IMR-90 (cell line): ENCODE results near the gene ALCAM. TPM values are rescaled to one million over a fixed set of nuclear protein-coding genes. Genes with fewer than 3 reads are reported as not detected.

Experiments
- ATAC-seq: fragments of 200-7000 bp; cut with Tn5 transposase; 2 replicates; pipeline ENCODE4 v1.9.1; 2020; ENCODE audit warnings: low read depth, mild to moderate bottlenecking, moderate library complexity
- BruUV-seq: library from RNA; stranded (reverse); fragments of 400-500 nt; replicated peaks from 2 replicates; lab custom pipeline; 2021; lab: Mats Ljungman, UMichigan
- CTCF ChIA-PET: fragments of 300-600 bp; formaldehyde crosslinking; extraction: SDS; loops from one replicate; lab custom pipeline; 2021; ENCODE audit warnings: antibody characterized with exemption; lab: Yijun Ruan, JAX
- POLR2A ChIA-PET: fragments of 300-600 bp; sonication (Branson Sonifier 250); formaldehyde crosslinking; loops from one replicate; lab custom pipeline; 2022; ENCODE audit warnings: antibody characterized with exemption; ENCODE audit not compliant: unreplicated experiment; lab: Charles Lee
- DNase-seq: peaks from one replicate; pipeline ENCODE4 v3.0.0; 2013
- H2AFZ ChIP-seq: replicated peaks from 2 replicates; pipeline ENCODE3; 2013; ENCODE audit warnings: low read length, mild to moderate bottlenecking; ENCODE audit not compliant: poor library complexity
- H2AK5ac ChIP-seq: 2 replicates; pipeline ENCODE4 v1.6.1; 2013; ENCODE audit warnings: low read depth, low read length, inconsistent platforms
- H2AK9ac ChIP-seq: replicated peaks from 2 replicates; pipeline ENCODE3; 2013; ENCODE audit warnings: mild to moderate bottlenecking, low read depth, low read length, moderate library complexity; ENCODE audit not compliant: poor library complexity
- H2BK120ac ChIP-seq: 2 replicates; pipeline ENCODE4 v1.6.1; 2013; ENCODE audit warnings: low read depth, low read length, inconsistent platforms
- H2BK15ac ChIP-seq: 3 replicates; pipeline ENCODE4 v1.6.1; 2013; ENCODE audit warnings: low read depth, low read length, inconsistent platforms
- H2BK20ac ChIP-seq: 2 replicates; pipeline ENCODE4 v1.6.1; 2013; ENCODE audit warnings: low read depth, mild to moderate bottlenecking, inconsistent platforms, low read length, moderate library complexity
- H2BK5ac ChIP-seq: 2 replicates; pipeline ENCODE4 v1.6.1; 2013; ENCODE audit warnings: mild to moderate bottlenecking, low read depth, low read length, inconsistent platforms; ENCODE audit not compliant: poor library complexity, severe bottlenecking
- H3K14ac ChIP-seq: replicated peaks from 2 replicates; pipeline ENCODE4 v1.6.1; 2013; ENCODE audit warnings: low read depth, low read length, inconsistent platforms
- H3K18ac ChIP-seq: 2 replicates; pipeline ENCODE4 v1.6.1; 2013; ENCODE audit warnings: low read depth, low read length, control low read depth
- H3K23ac ChIP-seq: 2 replicates; pipeline ENCODE4 v1.6.1; 2013; ENCODE audit warnings: low read depth, low read length, inconsistent platforms
- H3K27ac ChIP-seq: 2 replicates; pipeline ENCODE4 v1.5.1; 2013; ENCODE audit warnings: mild to moderate bottlenecking, control low read depth, low read length; ENCODE audit not compliant: insufficient read depth
- H3K27me3 ChIP-seq: 2 replicates; pipeline ENCODE4 v1.6.1; 2013; ENCODE audit warnings: low read length; ENCODE audit not compliant: control insufficient read depth, insufficient read depth
- H3K36me3 ChIP-seq: 2 replicates; pipeline ENCODE4 v1.6.1; 2013; ENCODE audit warnings: low read length, mixed read lengths; ENCODE audit not compliant: control insufficient read depth, insufficient read depth
- H3K4ac ChIP-seq: 2 replicates; pipeline ENCODE4 v1.6.1; 2013; ENCODE audit warnings: low read depth, low read length, inconsistent platforms
- H3K4me1 ChIP-seq: 2 replicates; pipeline ENCODE4 v1.6.1; 2013; ENCODE audit warnings: low read length, mixed read lengths; ENCODE audit not compliant: control insufficient read depth, insufficient read depth
- H3K4me2 ChIP-seq: 2 replicates; pipeline ENCODE4 v1.6.1; 2013; ENCODE audit warnings: low read depth, mild to moderate bottlenecking, control low read depth, low read length, moderate library complexity
- H3K4me3 ChIP-seq: 2 replicates; pipeline ENCODE4 v1.5.1; 2013; ENCODE audit warnings: low read depth, mild to moderate bottlenecking, control low read depth, low read length, moderate library complexity; ENCODE audit not compliant: insufficient read depth
- H3K56ac ChIP-seq: 2 replicates; pipeline ENCODE4 v1.6.1; 2013; ENCODE audit warnings: low read length, inconsistent platforms; ENCODE audit not compliant: insufficient read depth; ENCODE audit errors: extremely low read depth
- H3K79me1 ChIP-seq, 2 experiments: 2 replicates each; pipeline ENCODE4 v1.6.1; 2013; ENCODE audit warnings: low read length in 2 of 2, inconsistent platforms in 1 of 2, low read depth in 1 of 2
- H3K9ac ChIP-seq: 2 replicates; pipeline ENCODE4 v1.6.1; 2013; ENCODE audit warnings: low read depth, low read length, control low read depth
- H3K9me1 ChIP-seq: 2 replicates; pipeline ENCODE4 v1.6.1; 2013; ENCODE audit warnings: low read length, inconsistent platforms; ENCODE audit not compliant: insufficient read depth
- H3K9me3 ChIP-seq: 2 replicates; pipeline ENCODE4 v1.6.1; 2013; ENCODE audit warnings: low read length; ENCODE audit not compliant: control insufficient read depth, insufficient read depth
- H4K20me1 ChIP-seq: 2 replicates; pipeline ENCODE4 v1.6.1; 2013; ENCODE audit warnings: low read length, inconsistent platforms; ENCODE audit not compliant: insufficient read depth
- H4K5ac ChIP-seq: 2 replicates; pipeline ENCODE4 v1.6.1; 2013; ENCODE audit warnings: mild to moderate bottlenecking, low read depth, low read length, control low read depth
- H4K8ac ChIP-seq, 2 experiments: 2 replicates each; pipeline ENCODE4 v1.6.1; 2013; ENCODE audit warnings: low read depth in 2 of 2, low read length in 2 of 2, control low read depth in 1 of 2, inconsistent platforms in 1 of 2
- H4K91ac ChIP-seq: 2 replicates; pipeline ENCODE4 v1.6.1; 2013; ENCODE audit warnings: low read depth, low read length, inconsistent platforms; ENCODE audit not compliant: insufficient read depth
- FOS ChIP-seq: fragments of 150-350 bp; IDR thresholded peaks from 2 replicates; pipeline ENCODE4 v1.6.1; 2016; ENCODE audit warnings: low read depth, low read length
- RAD21 ChIP-seq: IDR thresholded peaks from 2 replicates; pipeline ENCODE4 v1.6.1; 2012; ENCODE audit warnings: low read length, improper control_type of control experiment
- WGBS, 2 experiments: methylation state at CpG; one replicate each; pipeline versions ENCODE4 v1.1.5 to v1.1.7; 2013; ENCODE audit warnings: missing lambda C conversion rate in 2 of 2; ENCODE audit not compliant: insufficient read length in 1 of 2; ENCODE audit errors: extremely low coverage in 2 of 2; 5-methylcytosine and 5-hydroxymethylcytosine counted together
- dilution Hi-C: fragments of 300-500 bp; cut with HindIII; formaldehyde crosslinking; loops from one replicate; pipeline ENCODE4 v1.14.3; 2018; ENCODE audit warnings: low sequenced_read_pairs; ENCODE audit not compliant: unreplicated experiment
- in situ Hi-C: fragments of 300-500 bp; cut with MboI; formaldehyde crosslinking; loops from 3 replicates; pipeline ENCODE4 v1.14.3; 2019; ENCODE audit warnings: low sequenced_read_pairs, inconsistent platforms, mixed read lengths
- intact Hi-C: fragments of 100-400 bp; cut with micrococcal nuclease; formaldehyde crosslinking; loops from 2 replicates; pipeline ENCODE4 v1.10.0; 2022
- polyA plus RNA-seq, 3 experiments: library from polyadenylated mRNA; depleted of rRNA; stranded (reverse); fragments of >200 nt; gene quantifications; 2 replicates each; pipeline ENCODE4 v1.2.3, GENCODE V29; 2012; ENCODE audit warnings: low replicate concordance in 1 of 3
- total RNA-seq: library from RNA; depleted of rRNA; stranded (reverse); fragments of >200 nt; gene quantifications from 2 replicates; pipeline ENCODE4 v1.2.3, GENCODE V29; 2012

Gene ALCAM
- total and polyA plus RNA-seq, 2 of the 4 experiments (the other 2 are of a cell fraction), result 117 to 423 TPM

GRCh38 chr3:105355408-105356061 lies 11.2 kb upstream of the ALCAM start:
- H2AK5ac ChIP-seq, result peak overlapping the region; percentile 75; the same call in 1 of the 2 replicates
- peak overlapping the region; percentile 20 for H4K91ac ChIP-seq
- no peak overlapping the region for H2AK9ac ChIP-seq
- WGBS, 2 experiments, result 20% methylated on average over 1 of the region's 2 CpGs; no CpG with 5 or more reads in 1 of the 2 experiments
- peak overlapping the region; percentile 56; the same call in 1 of the 2 replicates for H3K18ac ChIP-seq
- no peak overlapping the region; the same call in 1 of the 2 replicates for H3K4me2 ChIP-seq
- H3K79me1 ChIP-seq, result peaks cover 0 to 27% of the 10 kb centered on the region in 2 experiments; a peak in 2 of 4 replicates
- DNase-seq, result peak; percentile 74
- no peaks in the 10 kb centered on the region for H3K9me3 ChIP-seq
- no peaks in the 10 kb centered on the region for H3K36me3 ChIP-seq
- peak overlapping the region; percentile 81 for H2BK5ac ChIP-seq
- peak overlapping the region; percentile 54 for H2BK20ac ChIP-seq
- H3K27ac ChIP-seq, result no peak overlapping the region
- BruUV-seq, result no TSS peak
- H3K4ac ChIP-seq, result peak overlapping the region; percentile 39; the same call in 1 of the 2 replicates
- H2BK120ac ChIP-seq, result peak overlapping the region; percentile 97
- dilution Hi-C loops (no loop called here), in situ Hi-C loops (loop anchor here (25.0 kb wide), 1 partner anchor 443 kb away; no protein-coding TSS in a partner anchor), intact Hi-C loops (no loop called here)
- H3K4me3 ChIP-seq, result no peak overlapping the region
- H2AFZ ChIP-seq, result peak overlapping the region; percentile 69
- no peak for ATAC-seq
- TF ChIP-seq RAD21 (no peak), FOS (peak; percentile 54)
- peak overlapping the region; percentile 55 for H3K14ac ChIP-seq
- H2BK15ac ChIP-seq, result peak overlapping the region; percentile 53; the same call in 2 of the 3 replicates
- no peak overlapping the region for H3K9ac ChIP-seq
- H4K20me1 ChIP-seq, result no peaks in the 10 kb centered on the region
- peaks cover 22% of the 10 kb centered on the region for H3K4me1 ChIP-seq
- H3K23ac ChIP-seq, result peak overlapping the region; percentile 62
- peak overlapping the region; percentile 53; the same call in 1 of the 2 replicates for H4K5ac ChIP-seq
- ChIA-PET CTCF (no interaction called here), POLR2A (interaction anchor here (0.6 kb wide), 2 partner anchors 11 to 862 kb away, joined by 3 to 5 read pairs; partner anchors contain the start of gene ALCAM)
- H3K27me3 ChIP-seq, result no peaks in the 10 kb centered on the region
- H4K8ac ChIP-seq, result peak overlapping the region in 1 of 2 experiments; percentile 71; a peak in 3 of 4 replicates
- H3K56ac ChIP-seq, result no peak overlapping the region
- peaks cover 16% of the 10 kb centered on the region for H3K9me1 ChIP-seq
